HepG2 (cell line): ENCODE data around the gene PFN1. TPM values are rescaled to one million over a fixed set of nuclear protein-coding genes. Genes with fewer than 3 reads are reported as not detected.
A peak's percentile ranks its signal among the peaks of the same experiment; 100 is the strongest.

Experiments used
- ATAC-seq: fragments of 200-7000 bp; cut with Tn5 transposase; 3 replicates; pipeline ENCODE4 v1.9.1; 2020; ENCODE audit warnings: mild to moderate bottlenecking, moderate library complexity
- BruUV-seq: library from RNA; stranded (reverse); fragments of 400-500 nt; replicated peaks from 2 replicates; lab custom pipeline; 2021; lab: Mats Ljungman, UMichigan
- CTCF ChIA-PET: fragments of 300-600 bp; formaldehyde crosslinking; extraction: SDS; loops from one replicate; lab custom pipeline; 2021; ENCODE audit warnings: low total read pairs, inconsistent platforms, low intra/inter-chr PET ratio; lab: Yijun Ruan, JAX
- POLR2A ChIA-PET: fragments of 350-600 bp; sonication (Branson Sonifier 250); formaldehyde crosslinking; loops from one replicate; lab custom pipeline; 2020; ENCODE audit warnings: antibody characterized with exemption, inconsistent platforms; lab: Yijun Ruan, JAX
- DNase-seq: peaks from one replicate; pipeline ENCODE4 v3.0.0-alpha.2; 2015; ENCODE audit warnings: low spot score
- FAIRE-seq: peaks from 3 replicates; lab custom pipeline; 2011; peaks lifted over from hg19 to GRCh38; lab: Jason Lieb, UNC
- H2AFZ ChIP-seq: one replicate; pipeline ENCODE4 v1.6.1; 2011; ENCODE audit warnings: low read length, inconsistent platforms
- H3K27ac ChIP-seq: fragments of 300-600 bp; 3 replicates; pipeline ENCODE4 v1.8.0; 2011; ENCODE audit warnings: mixed run types, mild to moderate bottlenecking, mixed read lengths, low read length, inconsistent platforms; ENCODE audit not compliant: insufficient read depth; ENCODE audit errors: extremely low read length
- H3K27me3 ChIP-seq, 2 experiments: fragments of 200-600 bp in 1 of 2; 2 replicates in 1 of 2; 3 replicates in 1 of 2; pipeline versions ENCODE4 v1.6.0 to v1.8.0; 2011; ENCODE audit warnings: low read length in 2 of 2, mild to moderate bottlenecking in 2 of 2, moderate library complexity in 2 of 2, inconsistent platforms in 1 of 2; ENCODE audit not compliant: insufficient read depth in 2 of 2, control insufficient read depth in 1 of 2
- H3K36me3 ChIP-seq, 2 experiments: fragments of 200-600 bp in 1 of 2; replicated peaks in 1 of 2; 2 replicates in 1 of 2; 3 replicates in 1 of 2; pipeline versions ENCODE4 v1.5.1 to v1.8.0; 2011; ENCODE audit warnings: low read length in 2 of 2, inconsistent platforms in 1 of 2; ENCODE audit not compliant: insufficient read depth in 2 of 2, control insufficient read depth in 1 of 2
- H3K4me1 ChIP-seq: 2 replicates; pipeline ENCODE4 v1.5.1; 2012; ENCODE audit warnings: low read length, inconsistent platforms; ENCODE audit not compliant: insufficient read depth
- H3K4me2 ChIP-seq: 2 replicates; pipeline ENCODE4 v1.6.0; 2011; ENCODE audit warnings: low read depth, low read length, inconsistent platforms
- H3K4me3 ChIP-seq, 3 experiments: fragments of 200-600 bp in 1 of 3; sonication (generic), shearing (Covaris generic) in 1 of 3; replicated peaks in 1 of 3; 2 replicates each; pipeline ENCODE4 v1.5.1; 2011 to 2016; ENCODE audit warnings: low read length in 3 of 3, inconsistent platforms in 2 of 3, low read depth in 2 of 3, mild to moderate bottlenecking in 2 of 3, control low read depth in 1 of 3, mixed read lengths in 1 of 3; ENCODE audit not compliant: insufficient read depth in 1 of 3
- H3K79me2 ChIP-seq: one replicate; pipeline ENCODE4 v1.6.1; 2011; ENCODE audit warnings: low read length, inconsistent platforms; ENCODE audit not compliant: insufficient read depth
- H3K9ac ChIP-seq: 2 replicates; pipeline ENCODE4 v1.6.0; 2011; ENCODE audit warnings: mild to moderate bottlenecking, low read depth, low read length, inconsistent platforms; ENCODE audit not compliant: insufficient read depth
- H3K9me3 ChIP-seq: 2 replicates; pipeline ENCODE4 v1.5.1; 2012; ENCODE audit warnings: mild to moderate bottlenecking, low read length
- H4K20me1 ChIP-seq: 2 replicates; pipeline ENCODE4 v1.6.0; 2011; ENCODE audit warnings: inconsistent platforms, mild to moderate bottlenecking, low read length, moderate library complexity; ENCODE audit not compliant: insufficient read depth
- AGO2 ChIP-seq: fragments of 200-400 bp; formaldehyde crosslinking; optimal IDR thresholded peaks from 2 replicates; pipeline ENCODE3; 2017; ENCODE audit warnings: mild to moderate bottlenecking, low read depth, low read length, moderate library complexity
- HIC2 ChIP-seq: sonication (generic); formaldehyde crosslinking; IDR thresholded peaks from 2 replicates; pipeline ENCODE4 v1.9.0; 2022; ENCODE audit warnings: low read depth, missing genetic modification reagents
- WGBS: methylation state at CpG from one replicate; pipeline ENCODE4 v1.1.6; 2017; ENCODE audit warnings: low lambda C conversion rate; 5-methylcytosine and 5-hydroxymethylcytosine counted together
- in situ Hi-C: cut with HindIII; loops from 2 replicates; pipeline ENCODE4 v1.10.0; 2017; ENCODE audit warnings: low pct_unique_long_range_greater_than_20kb; ENCODE audit not compliant: extremely low pct_ligation_motif_present
- intact Hi-C: fragments of 100-400 bp; cut with micrococcal nuclease; formaldehyde crosslinking; loops from one replicate; pipeline ENCODE4 v1.10.0; 2022; ENCODE audit not compliant: unreplicated experiment
- polyA plus RNA-seq, 8 experiments: library from polyadenylated mRNA; depleted of rRNA in 3 of 8; stranded (reverse) in 7 of 8; unstranded in 1 of 8; fragments of >200 nt; fragmentation: Illumina TruSeq in 4 of 8; extraction: Trizol in 4 of 8; gene quantifications; 2 replicates each; pipeline versions ENCODE4 v1.2.1 to v1.2.3, GENCODE V29; 2011 to 2016; ENCODE audit warnings: low read depth in 4 of 8, missing spikeins in 1 of 8, mixed read lengths in 1 of 8; ENCODE audit not compliant: insufficient read depth in 1 of 8
- total RNA-seq, 5 experiments: library from RNA; depleted of rRNA; stranded (reverse); fragments of >200 nt; fragmentation: Illumina TruSeq; extraction: Trizol; gene quantifications; 2 replicates each; pipeline ENCODE4 v1.2.3, GENCODE V29; 2016; ENCODE audit warnings: low read depth in 1 of 5

Gene PFN1
- total and polyA plus RNA-seq, 2 of the 13 experiments (the other 11 are each of a cell fraction or from before 2014, with no cell fraction given) = 494 to 613 TPM

DNA sequence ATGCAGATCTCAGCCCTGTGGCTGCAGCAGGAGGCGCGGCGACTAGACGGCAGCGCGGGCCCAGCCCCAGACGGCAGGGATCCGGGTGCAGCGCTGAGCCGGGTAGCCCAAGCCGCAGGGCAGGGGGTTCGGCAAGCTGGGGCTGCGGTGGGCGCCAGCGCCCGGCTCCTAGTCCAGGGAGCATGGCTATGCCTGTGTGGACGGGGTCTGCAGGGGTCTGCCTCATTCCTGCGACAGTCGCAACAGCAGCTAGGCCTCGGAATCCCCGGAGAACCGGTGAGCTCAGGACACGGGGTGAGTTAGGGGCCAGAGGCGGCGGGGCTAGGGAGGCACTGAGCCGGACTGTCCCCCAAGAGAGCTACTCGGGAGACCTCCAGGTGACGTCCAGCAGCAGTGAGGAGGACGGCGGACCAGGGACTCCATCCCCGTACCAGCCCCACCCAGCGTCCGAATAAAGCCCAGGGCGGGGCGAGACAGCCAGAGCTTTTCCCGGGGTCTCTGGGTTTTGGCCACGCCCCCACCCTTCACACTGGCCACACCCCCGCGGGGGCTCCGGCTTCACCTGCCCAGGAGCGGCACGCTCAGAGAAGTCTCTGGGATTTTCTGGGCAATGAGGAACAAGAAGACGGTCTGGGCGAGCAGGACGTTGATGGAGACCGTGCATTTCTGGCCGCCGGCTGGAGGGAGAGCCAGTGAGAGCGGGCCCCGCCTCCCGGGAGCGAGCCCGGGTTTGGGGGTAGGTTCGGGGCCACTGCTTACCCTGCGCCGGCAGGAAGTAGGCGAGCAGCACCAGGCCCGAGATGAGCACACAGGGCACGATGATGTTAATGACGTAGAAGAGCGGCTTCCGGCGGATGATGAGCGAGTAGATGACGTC, 47.9 kb downstream of the PFN1 start:
- Histone ChIP-seq H3K27ac (no peak overlapping the region), H3K79me2 (no peaks in the 10 kb centered on the region), H3K36me3 (peaks cover 11 to 20% of the 10 kb centered on the region in 2 experiments; a peak in 4 of 5 replicates), H3K4me1 (peaks cover 27% of the 10 kb centered on the region), H3K9me3 (no peaks in the 10 kb centered on the region), H2AFZ (no peak overlapping the region), H3K9ac (no peak overlapping the region)
- BruUV-seq = no TSS peak
- FAIRE-seq = no peak
- intact Hi-C loops (loop anchor here (10.0 kb wide), 1 partner anchor 164 kb away; no protein-coding TSS in a partner anchor), in situ Hi-C loops (loop anchor here (10.0 kb wide), 1 partner anchor 154 kb away; no protein-coding TSS in a partner anchor)
- POLR2A ChIA-PET = no interaction called here
- 97% methylated on average over 31 of the region's 65 CpGs for WGBS
- TF ChIP-seq AGO2 = peak; percentile 7
- no peak for TF ChIP-seq HIC2 (CRISPR knock-in tag)
- TF ChIP-seq, all 625 proteins: peak for 1
- H3K4me3 ChIP-seq = no peak overlapping the region
- CTCF ChIA-PET = no interaction called here
- H3K4me2 ChIP-seq = no peak overlapping the region
- H3K27me3 ChIP-seq = no peaks in the 10 kb centered on the region
- DNase-seq (no peak), ATAC-seq (no peak)
- H4K20me1 ChIP-seq = no peaks in the 10 kb centered on the region
